HTERT RPE-1 (cell line): ENCODE measurements around the gene NCOA6.

Experiments
- in situ Hi-C: fragments of 300-500 bp; cut with MboI; formaldehyde crosslinking; loops from 4 replicates; pipeline ENCODE4 v1.14.3; 2020; ENCODE audit warnings: low sequenced_read_pairs

NCOA6 gene

GRCh38 chr20:34706302-34706875 is 119.1 kb downstream of the NCOA6 start:
- in situ Hi-C loops: no loop called here

GRCh38 chr20:34705397-34706301 is 119.8 kb downstream of the NCOA6 start:
- in situ Hi-C loops: no loop called here

GRCh38 chr20:34705008-34705396 is 120.4 kb downstream of the NCOA6 start:
- in situ Hi-C loops: no loop called here

- in situ Hi-C loops: no loop called here
These were observed 121.1 kb downstream of the NCOA6 start, which contains the start of gene TP53INP2 for GRCh38 chr20:34704177-34705007. Gene TP53INP2 (plus strand): TSS chr20:34704344. CDS start chr20:34708740, 4,396 bp downstream.

GRCh38 chr20:34703424-34704176 is 121.9 kb downstream of the NCOA6 start:
- in situ Hi-C loops: no loop called here

GRCh38 chr20:34703061-34703423 is 122.4 kb downstream of the NCOA6 start:
- in situ Hi-C loops: no loop called here

- in situ Hi-C loops: no loop called here
These were observed 123.9 kb downstream of the NCOA6 start for GRCh38 chr20:34701405-34702085.

- in situ Hi-C loops: no loop called here
These were observed 132.0 kb downstream of the NCOA6 start for GRCh38 chr20:34693414-34693813.

GRCh38 chr20:34691838-34692237 is 133.6 kb downstream of the NCOA6 start:
- in situ Hi-C loops: no loop called here

- in situ Hi-C loops: no loop called here
These were observed 136.0 kb downstream of the NCOA6 start for GRCh38 chr20:34689486-34689885.

GRCh38 chr20:34683667-34684066 is 141.8 kb downstream of the NCOA6 start:
- in situ Hi-C loops: no loop called here

GRCh38 chr20:34680586-34681175 is 144.8 kb downstream of the NCOA6 start:
- in situ Hi-C loops: no loop called here

- in situ Hi-C loops: no loop called here
These were observed 148.6 kb downstream of the NCOA6 start, which contains the start of gene PIGU for GRCh38 chr20:34676642-34677373. Gene PIGU (minus strand): TSS chr20:34677092. CDS start chr20:34677085, 7 bp downstream.

GRCh38 chr20:34675993-34676641 is 149.3 kb downstream of the NCOA6 start:
- in situ Hi-C loops: no loop called here

GRCh38 chr20:34675561-34675960 is 149.9 kb downstream of the NCOA6 start:
- in situ Hi-C loops: no loop called here

- in situ Hi-C loops: no loop called here
These were observed 152.0 kb downstream of the NCOA6 start for GRCh38 chr20:34673412-34673811.

- in situ Hi-C loops: no loop called here
These were observed 156.4 kb downstream of the NCOA6 start for GRCh38 chr20:34669094-34669493.
